Measurements from ENCODE around the gene PRPS1. TPM values are rescaled to one million over a fixed set of nuclear protein-coding genes. Genes with fewer than 3 reads are reported as not detected.
A peak's percentile ranks its signal among the peaks of the same experiment; 100 is the strongest.
"Not testable (repeated sequence)": the region's sequence is repeated elsewhere in the genome, so short reads cannot be mapped to it uniquely, and the experiment has no call there.

Gene PRPS1
- total RNA-seq, 2 experiments from 2014 or later, result 62.0 to 69.2 TPM

DNA sequence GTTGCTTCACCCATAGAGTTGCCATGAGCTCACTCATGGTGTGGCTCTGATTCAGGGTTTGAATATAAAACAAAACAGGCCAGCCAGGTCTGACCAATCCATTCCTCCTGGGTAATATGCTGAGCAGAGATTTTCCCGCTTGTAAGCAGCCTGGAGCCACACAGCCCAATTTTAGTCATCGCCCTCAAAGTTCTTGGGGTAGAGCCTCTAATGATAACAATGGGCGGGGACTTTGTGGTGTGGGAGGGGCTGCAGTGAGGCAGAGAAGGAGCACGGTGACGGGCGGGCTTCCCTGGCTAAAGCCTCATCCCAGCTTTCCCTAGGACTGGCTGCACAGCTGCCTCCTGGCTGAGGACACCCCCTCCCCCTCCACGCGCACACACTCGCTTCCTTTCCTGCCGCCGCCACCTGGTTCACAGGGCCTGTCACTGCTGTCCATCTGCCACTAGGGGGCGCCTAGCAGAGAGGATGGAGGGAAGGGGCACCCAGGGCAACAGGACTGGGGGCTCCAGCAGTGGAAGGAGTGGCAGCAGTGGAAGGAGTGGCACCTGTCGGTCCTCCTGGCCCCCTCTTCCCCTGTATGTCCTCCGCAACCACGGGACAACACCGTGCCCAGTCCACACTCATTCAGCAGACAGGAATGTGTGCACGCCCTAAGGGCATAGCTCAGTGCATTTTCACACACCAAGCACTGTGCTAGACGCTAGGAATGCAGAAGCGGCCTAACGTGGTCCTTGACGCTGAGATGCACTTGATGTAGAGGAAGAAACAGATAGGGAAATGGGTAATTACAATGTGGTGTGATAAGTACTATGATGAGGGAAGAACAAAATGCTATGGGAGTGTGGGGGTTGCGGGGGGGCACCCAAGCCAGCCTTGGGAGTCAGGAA is 26.8 kb downstream of the PRPS1 start:
- POLR2A ChIA-PET, result interaction anchor here (0.6 kb wide), 1 partner anchor 597 kb away, joined by 3 read pairs; no protein-coding TSS in a partner anchor

DNA sequence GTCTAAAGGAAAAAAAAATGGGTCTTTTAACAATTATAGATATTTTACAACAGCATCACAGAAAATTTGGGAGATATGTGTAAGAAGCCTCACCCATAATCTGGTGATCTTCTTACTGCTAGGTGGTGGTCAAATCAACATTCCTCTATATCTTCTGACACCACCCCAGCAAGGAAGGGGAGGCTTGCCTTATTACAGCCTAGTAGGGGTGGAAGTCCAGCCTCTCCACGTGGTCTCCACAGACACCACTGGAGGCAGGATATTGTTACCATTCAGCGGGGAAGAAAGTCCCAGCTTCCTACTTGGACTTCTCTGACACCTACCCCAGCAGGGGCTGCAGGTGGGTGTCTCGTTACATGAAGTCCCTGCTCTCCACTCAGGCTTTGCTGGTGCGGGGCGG is 28.7 kb downstream of the PRPS1 start:
- POLR2A ChIA-PET, result interaction anchor here (1.1 to 1.4 kb wide), 2 partner anchors 28 to 119 kb away, joined by 3 to 4 read pairs; partner anchors contain the start of genes PRPS1 and TSC22D3
- ATAC-seq (ENCODE audit: low read depth), result no peak
- H3K4me1 Mint-ChIP-seq, result peaks cover 7% of the 10 kb centered on the region

More for the DNA sequence above, 26.8 kb downstream of the PRPS1 start:
- Mint-ChIP-seq H3K4me3 (no peak overlapping the region), H3K9me3 (no peaks in the 10 kb centered on the region), H3K27ac (peak overlapping the region; percentile 45), H3K36me3 (peaks cover 4% of the 10 kb centered on the region), H3K4me1 (peaks cover 7% of the 10 kb centered on the region), H3K27me3 (peaks cover 1% of the 10 kb centered on the region)
- ATAC-seq (ENCODE audit: low read depth), result peak; percentile 89
- DNase-seq, result peak; percentile 61

DNA sequence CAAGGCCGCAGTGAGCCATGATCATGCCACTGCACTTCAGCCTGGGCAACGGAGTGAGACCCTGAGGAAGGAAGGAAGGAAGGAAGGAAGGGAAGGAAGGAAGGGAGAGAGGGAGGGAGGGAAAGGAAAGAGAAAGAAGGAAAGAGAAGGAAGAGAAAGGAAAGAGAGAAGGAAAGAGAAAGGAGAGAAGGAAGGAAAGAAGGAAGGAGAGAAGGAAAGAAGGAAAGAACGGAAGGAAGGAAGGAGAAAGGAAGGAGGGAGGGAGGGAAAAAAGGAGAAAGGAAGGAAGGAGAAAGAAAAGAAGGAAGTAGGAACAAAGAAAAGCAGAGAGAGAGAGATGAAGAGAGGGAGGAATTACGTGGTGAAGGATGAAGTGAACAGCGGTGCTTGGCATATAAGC is 30.4 kb downstream of the PRPS1 start:
- peaks cover 1% of the 10 kb centered on the region for H3K27me3 Mint-ChIP-seq
- POLR2A ChIA-PET, result no interaction called here
- ATAC-seq (ENCODE audit: low read depth) (no peak), DNase-seq (no peak)
- H3K4me1 Mint-ChIP-seq, result peaks cover 7% of the 10 kb centered on the region
- no peaks in the 10 kb centered on the region for H3K9me3 Mint-ChIP-seq
- H3K36me3 Mint-ChIP-seq, result peaks cover 2% of the 10 kb centered on the region
- H3K4me3 Mint-ChIP-seq, result no peak overlapping the region
- no peak overlapping the region for H3K27ac Mint-ChIP-seq

More for the DNA sequence above, 28.7 kb downstream of the PRPS1 start:
- Mint-ChIP-seq H3K9me3 (no peaks in the 10 kb centered on the region), H3K27ac (no peak overlapping the region), H3K4me3 (no peak overlapping the region), H3K27me3 (peaks cover 1% of the 10 kb centered on the region), H3K36me3 (peaks cover 2% of the 10 kb centered on the region)
- no peak for DNase-seq

DNA sequence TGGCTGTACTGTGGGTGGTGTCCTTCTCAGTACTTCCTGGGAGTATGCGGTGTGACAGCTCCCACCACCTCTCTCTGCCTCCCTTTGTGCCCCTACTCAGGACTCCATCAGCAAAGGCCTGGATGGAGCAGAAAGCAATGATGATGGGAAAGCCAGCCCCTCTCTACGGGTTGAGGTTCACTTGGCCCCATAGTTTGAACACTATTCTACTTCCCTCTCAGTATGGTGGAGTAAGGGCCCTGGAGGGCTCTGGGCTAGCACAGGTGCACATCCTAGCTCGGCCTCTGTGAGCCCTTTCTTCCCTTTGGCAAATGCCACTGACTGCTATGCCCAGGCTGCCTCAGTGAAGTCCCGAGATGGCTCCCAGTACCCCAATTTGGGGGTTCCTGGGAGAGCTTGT is 31.0 kb downstream of the PRPS1 start:
- no peak for ATAC-seq (ENCODE audit: low read depth)
- Mint-ChIP-seq H3K36me3 (peaks cover 2% of the 10 kb centered on the region), H3K27me3 (no peaks in the 10 kb centered on the region), H3K9me3 (no peaks in the 10 kb centered on the region), H3K27ac (no peak overlapping the region), H3K4me3 (no peak overlapping the region), H3K4me1 (peaks cover 7% of the 10 kb centered on the region)
- POLR2A ChIA-PET, result interaction anchor here (1.0 to 1.1 kb wide), 2 partner anchors 14 to 58 kb away, joined by 3 to 4 read pairs; no protein-coding TSS in a partner anchor
- no peak for DNase-seq

DNA sequence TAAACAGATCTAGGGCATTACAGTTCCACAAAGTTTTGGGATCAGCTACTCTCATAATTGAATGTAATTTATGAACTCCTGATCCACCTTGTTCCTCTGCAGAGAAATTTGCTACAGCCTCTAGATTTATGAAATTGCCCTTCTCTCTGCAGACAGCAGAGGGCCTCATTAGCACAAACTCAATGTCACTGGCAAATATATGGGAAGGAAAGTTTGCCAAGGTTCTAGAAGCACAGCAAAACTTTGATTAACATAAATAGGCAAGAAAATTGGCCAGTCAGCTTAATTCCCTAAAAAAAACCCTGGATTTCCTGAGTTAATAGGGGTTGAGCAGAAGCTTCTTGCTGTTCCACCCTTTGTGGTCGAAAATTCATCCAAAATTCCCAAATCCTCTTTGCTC is 31.5 kb downstream of the PRPS1 start:
- POLR2A ChIA-PET, result interaction anchor here (1.0 to 1.1 kb wide), 2 partner anchors 13 to 57 kb away, joined by 3 to 4 read pairs; no protein-coding TSS in a partner anchor
- Mint-ChIP-seq H3K4me1 (peaks cover 6% of the 10 kb centered on the region), H3K9me3 (no peaks in the 10 kb centered on the region), H3K4me3 (no peak overlapping the region), H3K36me3 (peaks cover 2% of the 10 kb centered on the region), H3K27ac (no peak overlapping the region), H3K27me3 (no peaks in the 10 kb centered on the region)
- DNase-seq (no peak), ATAC-seq (ENCODE audit: low read depth) (no peak)

DNA sequence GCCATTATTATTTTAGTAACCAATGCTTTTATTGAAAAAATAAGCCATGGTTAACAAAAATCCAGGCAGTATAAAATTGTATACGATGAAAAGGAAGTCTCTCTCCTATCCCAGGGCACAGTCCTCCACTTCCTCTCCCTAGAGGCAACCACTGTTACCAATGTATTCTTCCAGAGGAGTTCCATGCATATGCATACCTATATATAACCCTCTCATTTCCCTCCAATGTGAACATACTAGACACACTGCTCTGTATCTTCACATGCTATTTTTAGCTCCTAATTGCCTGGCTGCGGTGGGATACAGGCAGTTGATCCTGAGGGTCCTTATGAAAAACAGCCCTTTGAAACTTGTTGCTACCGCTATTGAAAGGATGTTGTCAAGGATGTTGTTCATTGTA is 33.8 kb downstream of the PRPS1 start:
- no peak for ATAC-seq (ENCODE audit: low read depth)
- Mint-ChIP-seq H3K27me3 (no peaks in the 10 kb centered on the region), H3K9me3 (no peaks in the 10 kb centered on the region), H3K27ac (no peak overlapping the region), H3K36me3 (no peaks in the 10 kb centered on the region), H3K4me3 (no peak overlapping the region), H3K4me1 (no peaks in the 10 kb centered on the region)
- DNase-seq, result no peak
- POLR2A ChIA-PET, result no interaction called here

DNA sequence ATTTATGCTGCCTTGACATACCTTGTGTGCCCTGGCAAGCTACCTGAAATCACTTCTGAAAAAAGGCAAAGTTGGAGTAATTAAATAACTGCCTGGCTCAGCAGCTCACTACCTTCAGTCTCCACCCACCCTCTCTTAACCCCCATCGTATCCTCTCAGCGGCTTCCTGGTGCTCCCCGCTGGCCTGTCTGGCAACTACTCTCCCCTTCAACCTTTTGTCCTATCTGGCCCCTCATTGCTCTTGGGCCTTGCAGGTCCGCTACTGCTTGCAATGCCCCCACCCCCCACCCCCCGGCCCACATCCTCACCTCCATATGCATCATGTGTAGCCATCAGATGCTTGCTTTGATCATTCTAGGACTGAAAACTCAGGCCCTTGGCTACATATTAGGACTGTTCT is 34.5 kb downstream of the PRPS1 start:
- POLR2A ChIA-PET, result no interaction called here
- Mint-ChIP-seq H3K36me3 (no peaks in the 10 kb centered on the region), H3K27ac (no peak overlapping the region), H3K9me3 (no peaks in the 10 kb centered on the region), H3K4me1 (no peaks in the 10 kb centered on the region), H3K27me3 (no peaks in the 10 kb centered on the region), H3K4me3 (no peak overlapping the region)
- ATAC-seq (ENCODE audit: low read depth), result no peak
- DNase-seq, result no peak

DNA sequence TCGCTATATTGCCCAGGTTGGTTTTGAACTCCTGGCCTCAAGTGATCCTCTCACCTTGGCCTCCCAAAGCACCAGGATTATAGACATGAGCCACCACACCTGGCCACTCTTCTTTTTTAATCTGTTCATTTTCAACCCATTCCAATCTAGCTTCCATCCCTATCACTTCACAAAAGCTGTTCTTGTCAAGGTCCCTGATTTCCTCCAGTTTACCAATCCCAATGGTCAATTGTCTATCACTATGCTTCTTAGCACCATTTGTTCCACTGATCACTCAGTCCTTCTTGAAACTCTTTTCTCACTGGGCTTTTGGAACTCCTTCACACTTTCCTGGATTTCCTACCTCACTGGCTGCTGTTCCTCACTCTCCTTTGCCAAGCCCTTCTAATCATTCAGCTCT is 38.6 kb downstream of the PRPS1 start:
- POLR2A ChIA-PET, result no interaction called here
- no peak for ATAC-seq (ENCODE audit: low read depth)
- no peaks in the 10 kb centered on the region for H3K9me3 Mint-ChIP-seq
- no peak for DNase-seq
- H3K4me1 Mint-ChIP-seq, result peaks cover 2% of the 10 kb centered on the region
- H3K27ac Mint-ChIP-seq, result no peak overlapping the region
- no peak overlapping the region for H3K4me3 Mint-ChIP-seq
- H3K36me3 Mint-ChIP-seq, result peaks cover 1% of the 10 kb centered on the region
- no peaks in the 10 kb centered on the region for H3K27me3 Mint-ChIP-seq

DNA sequence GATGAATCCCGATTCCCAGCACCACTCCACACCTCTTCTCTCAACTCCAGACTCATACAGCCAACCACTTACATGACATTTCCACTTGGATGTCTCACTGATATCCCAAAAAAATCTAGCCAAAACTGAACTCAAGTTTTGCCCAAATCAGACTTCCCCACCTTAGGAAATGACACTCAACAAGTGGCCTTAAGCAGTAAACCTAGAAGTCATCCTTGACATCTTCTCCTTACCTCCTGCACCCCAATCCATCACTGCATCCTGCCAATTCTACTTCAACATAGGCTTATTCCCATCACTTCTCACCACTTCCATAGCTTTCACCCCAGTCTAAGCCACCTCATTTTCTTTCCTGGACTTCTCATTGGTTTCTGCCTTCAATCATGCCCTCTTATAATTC is 39.1 kb downstream of the PRPS1 start:
- POLR2A ChIA-PET, result no interaction called here
- ATAC-seq (ENCODE audit: low read depth), result no peak
- peak overlapping the region; percentile 4 for H3K27ac Mint-ChIP-seq

DNA sequence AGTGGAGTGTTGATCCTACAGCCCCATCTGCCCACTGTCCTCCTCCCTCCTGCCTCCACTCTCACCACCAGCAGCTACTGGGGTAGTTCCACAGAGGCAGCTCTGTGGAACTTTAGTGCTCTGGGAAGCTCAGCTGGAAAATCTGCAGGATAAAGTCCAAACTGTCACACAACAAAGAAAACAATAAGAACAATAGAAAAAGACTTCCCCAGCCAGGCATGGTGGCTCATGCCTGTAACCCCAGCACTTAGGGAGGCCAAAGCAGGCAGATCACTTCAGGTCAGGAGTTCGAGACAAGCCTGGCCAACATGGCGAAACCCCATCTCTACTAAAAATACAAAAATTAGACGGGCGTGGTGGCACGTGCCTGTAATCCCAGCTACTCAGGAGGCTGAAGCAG is 40.4 kb downstream of the PRPS1 start:
- DNase-seq; H3K4me3 Mint-ChIP-seq; H3K36me3 Mint-ChIP-seq; H3K9me3 Mint-ChIP-seq; H3K27me3 Mint-ChIP-seq; ATAC-seq (ENCODE audit: low read depth); H3K27ac Mint-ChIP-seq; POLR2A ChIA-PET: not testable (repeated sequence)
- peaks cover 11% of the 10 kb centered on the region for H3K4me1 Mint-ChIP-seq

More for the DNA sequence above, 39.1 kb downstream of the PRPS1 start:
- Mint-ChIP-seq H3K9me3 (no peaks in the 10 kb centered on the region), H3K4me3 (no peak overlapping the region), H3K36me3 (peaks cover 1% of the 10 kb centered on the region), H3K27me3 (no peaks in the 10 kb centered on the region), H3K4me1 (peaks cover 2% of the 10 kb centered on the region)
- no peak for DNase-seq

DNA sequence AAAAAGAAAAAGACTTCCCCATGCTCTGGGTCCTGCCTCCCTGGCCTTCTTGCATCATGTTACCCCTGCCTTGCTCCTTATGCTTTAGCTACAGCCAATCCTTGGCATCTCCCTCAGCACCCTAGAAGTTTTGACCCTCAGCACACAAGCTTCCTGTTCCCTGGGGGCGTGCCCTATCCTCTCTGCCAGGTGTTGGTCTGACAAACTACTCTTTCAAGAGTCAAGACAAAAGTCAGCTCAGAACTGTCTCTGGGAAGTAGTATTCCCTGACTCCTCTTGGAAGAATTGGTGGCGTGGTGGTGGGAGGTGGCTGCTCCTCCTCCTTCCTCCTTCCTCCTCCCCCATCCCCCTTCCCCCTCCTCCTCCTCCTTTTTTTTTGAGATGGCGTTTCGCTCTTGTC is 41.0 kb downstream of the PRPS1 start:
- POLR2A ChIA-PET, result interaction anchor here (0.7 kb wide), 1 partner anchor 43 kb away, joined by 5 read pairs; no protein-coding TSS in a partner anchor
- no peak for DNase-seq
- ATAC-seq (ENCODE audit: low read depth), result no peak
- no peak overlapping the region for H3K27ac Mint-ChIP-seq
- H3K27me3 Mint-ChIP-seq, result no peaks in the 10 kb centered on the region
- H3K4me3 Mint-ChIP-seq, result no peak overlapping the region
- peaks cover 1% of the 10 kb centered on the region for H3K36me3 Mint-ChIP-seq
- H3K4me1 Mint-ChIP-seq, result peaks cover 13% of the 10 kb centered on the region
- no peaks in the 10 kb centered on the region for H3K9me3 Mint-ChIP-seq

DNA sequence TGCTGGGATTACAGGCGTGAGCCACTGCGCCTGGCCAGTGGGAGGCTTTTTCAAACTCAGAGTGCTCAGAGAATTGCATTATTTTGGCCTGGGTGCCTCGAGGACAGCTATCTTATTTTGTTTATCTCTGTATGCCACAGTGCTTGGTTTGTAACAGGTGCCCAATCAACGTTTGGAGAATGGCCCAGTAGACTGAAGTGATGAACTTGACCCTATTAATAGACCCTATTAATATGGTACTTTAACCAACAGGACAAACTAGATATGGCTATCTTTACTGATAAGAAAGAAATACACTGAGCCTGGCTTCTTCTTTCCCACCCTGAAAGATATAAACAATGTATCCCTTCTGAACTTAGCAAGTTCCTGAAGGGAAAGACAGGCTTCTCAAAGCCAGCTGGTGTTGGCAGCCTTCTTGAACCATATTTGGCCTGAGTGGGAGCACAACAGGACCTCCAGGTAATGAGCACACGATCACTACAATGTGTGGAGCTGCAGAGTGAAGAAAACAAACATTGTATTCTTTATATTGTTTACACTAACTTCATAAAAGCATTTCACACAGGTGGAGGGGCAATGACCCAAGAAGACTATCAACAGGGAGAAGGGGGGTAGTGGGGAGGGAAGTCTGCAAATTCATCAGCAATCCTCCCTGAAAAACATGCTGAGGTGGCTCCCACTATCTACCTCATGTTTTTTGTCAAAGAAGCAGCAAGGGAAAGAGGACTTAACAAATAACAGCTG is 41.7 kb downstream of the PRPS1 start:
- POLR2A ChIA-PET, result no interaction called here
- DNase-seq, result no peak
- Mint-ChIP-seq H3K27me3 (no peaks in the 10 kb centered on the region), H3K4me1 (peaks cover 19% of the 10 kb centered on the region), H3K36me3 (peaks cover 2% of the 10 kb centered on the region), H3K9me3 (no peaks in the 10 kb centered on the region), H3K27ac (no peak overlapping the region), H3K4me3 (no peak overlapping the region)
- no peak for ATAC-seq (ENCODE audit: low read depth)

DNA sequence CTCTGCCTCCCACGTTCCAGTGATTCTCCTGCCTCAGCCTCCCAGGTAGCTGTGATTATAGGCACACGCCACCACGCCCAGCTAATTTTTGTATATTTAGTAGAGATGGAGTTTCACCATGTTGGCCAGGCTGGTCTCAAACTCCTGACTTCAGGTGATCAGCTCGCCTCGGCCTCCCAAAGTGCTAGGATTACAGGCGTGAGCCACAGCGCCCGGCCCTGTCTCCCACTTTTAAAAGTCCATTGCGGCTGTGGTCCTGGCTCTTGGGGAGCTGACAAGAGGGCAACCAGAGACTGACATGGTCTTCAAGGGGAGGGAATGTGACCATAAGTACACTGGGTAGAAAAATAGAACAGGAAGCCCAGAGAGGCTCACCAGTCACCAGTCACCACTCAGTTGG is 42.9 kb downstream of the PRPS1 start:
- H3K27me3 Mint-ChIP-seq; H3K27ac Mint-ChIP-seq; H3K9me3 Mint-ChIP-seq; ATAC-seq (ENCODE audit: low read depth); H3K36me3 Mint-ChIP-seq; POLR2A ChIA-PET; H3K4me3 Mint-ChIP-seq; DNase-seq: not testable (repeated sequence)
- H3K4me1 Mint-ChIP-seq, result peaks cover 27% of the 10 kb centered on the region
